Gastrocnemius medialis (tissue), 4 donors: ENCODE measurements around the gene GLRA1.

ENCODE experiments used
- POLR2A ChIP-seq, 2 donors: fragments of 450-650 bp; IDR thresholded peaks; one replicate each; pipeline ENCODE4 v1.6.1; 2017; ENCODE audit warnings: antibody characterized with exemption in 2 of 2, mild to moderate bottlenecking in 2 of 2, moderate library complexity in 2 of 2
- TF ChIP-seq, protein P1 (sequence below), 5 experiments: fragments of 450-650 bp in 3 of 5; fragments of 200-600 bp in 2 of 5; sonication (generic) in 2 of 5; IDR thresholded peaks in 4 of 5; conservative IDR thresholded peaks in 1 of 5; 1 replicate in 4 of 5; 2 replicates in 1 of 5; pipeline ENCODE4 v1.5.1; 2016 to 2019; ENCODE audit warnings: antibody characterized with exemption in 5 of 5, mild to moderate bottlenecking in 3 of 5, moderate library complexity in 3 of 5

DNA sequence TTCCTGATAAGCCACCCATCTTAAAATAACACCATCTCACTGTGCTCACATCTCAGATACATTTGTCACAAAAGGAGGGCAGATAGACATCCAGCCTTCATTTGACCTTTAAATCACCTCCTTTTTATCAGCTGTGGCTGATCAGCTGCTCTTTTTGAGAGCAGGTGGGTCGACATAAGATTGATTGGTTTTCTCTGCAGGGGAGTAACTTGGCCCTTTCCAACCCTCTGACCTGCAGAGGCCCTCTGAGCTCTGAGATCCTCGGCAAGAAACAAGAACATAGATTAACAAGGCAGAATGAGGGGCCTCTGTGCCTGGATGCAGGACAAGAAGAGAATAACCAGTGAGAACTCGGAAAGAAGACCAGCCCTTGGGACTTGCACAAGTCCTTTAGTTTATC, 33.5 kb upstream of the GLRA1 start:
- TF ChIP-seq, protein P1, sequence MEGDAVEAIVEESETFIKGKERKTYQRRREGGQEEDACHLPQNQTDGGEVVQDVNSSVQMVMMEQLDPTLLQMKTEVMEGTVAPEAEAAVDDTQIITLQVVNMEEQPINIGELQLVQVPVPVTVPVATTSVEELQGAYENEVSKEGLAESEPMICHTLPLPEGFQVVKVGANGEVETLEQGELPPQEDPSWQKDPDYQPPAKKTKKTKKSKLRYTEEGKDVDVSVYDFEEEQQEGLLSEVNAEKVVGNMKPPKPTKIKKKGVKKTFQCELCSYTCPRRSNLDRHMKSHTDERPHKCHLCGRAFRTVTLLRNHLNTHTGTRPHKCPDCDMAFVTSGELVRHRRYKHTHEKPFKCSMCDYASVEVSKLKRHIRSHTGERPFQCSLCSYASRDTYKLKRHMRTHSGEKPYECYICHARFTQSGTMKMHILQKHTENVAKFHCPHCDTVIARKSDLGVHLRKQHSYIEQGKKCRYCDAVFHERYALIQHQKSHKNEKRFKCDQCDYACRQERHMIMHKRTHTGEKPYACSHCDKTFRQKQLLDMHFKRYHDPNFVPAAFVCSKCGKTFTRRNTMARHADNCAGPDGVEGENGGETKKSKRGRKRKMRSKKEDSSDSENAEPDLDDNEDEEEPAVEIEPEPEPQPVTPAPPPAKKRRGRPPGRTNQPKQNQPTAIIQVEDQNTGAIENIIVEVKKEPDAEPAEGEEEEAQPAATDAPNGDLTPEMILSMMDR (IDR thresholded peaks at IDR 0.05 in 4 of 5, conservative IDR thresholded peaks at IDR 0.05 in 1 of 5): no peak
- TF ChIP-seq POLR2A (IDR thresholded peaks at IDR 0.05): no peak
